Bronchial epithelial cell (primary cell): ENCODE data around the gene CUBN. TPM values are rescaled to one million over a fixed set of nuclear protein-coding genes. Genes with fewer than 3 reads are reported as not detected.

Experiments used
- DNase-seq: peaks from one replicate; pipeline ENCODE4 v3.0.0-alpha.2; 2010; ENCODE audit warnings: low read depth
- FAIRE-seq: peaks from 2 replicates; lab custom pipeline; 2011; peaks lifted over from hg19 to GRCh38; lab: Jason Lieb, UNC
- H3K27me3 ChIP-seq: 2 replicates; pipeline ENCODE4 v1.5.1; 2011; ENCODE audit warnings: low read length; ENCODE audit not compliant: control insufficient read depth, insufficient read depth
- H3K36me3 ChIP-seq: 2 replicates; pipeline ENCODE4 v1.5.1; 2011; ENCODE audit warnings: low read length; ENCODE audit not compliant: control insufficient read depth, insufficient read depth
- H3K4me3 ChIP-seq: 2 replicates; pipeline ENCODE4 v1.5.1; 2011; ENCODE audit warnings: mild to moderate bottlenecking, low read depth, low read length, control low read depth
- total RNA-seq: library from RNA; depleted of rRNA; stranded (reverse); fragments of >200 nt; gene quantifications from 2 replicates; pipeline ENCODE4 v1.2.1, GENCODE V29; 2014
- TF ChIP-seq, protein P1 (sequence below): IDR thresholded peaks from 2 replicates; pipeline ENCODE4 v1.5.1; 2011; ENCODE audit warnings: mild to moderate bottlenecking, moderate library complexity, low read length, control low read depth, inconsistent platforms; ENCODE audit not compliant: insufficient read depth, severe bottlenecking

CUBN gene
- total RNA-seq, 1 donor from 2014 or later: 0.53 TPM

- no peak overlapping the region for H3K4me3 ChIP-seq
- no peak for DNase-seq
- TF ChIP-seq, protein P1, sequence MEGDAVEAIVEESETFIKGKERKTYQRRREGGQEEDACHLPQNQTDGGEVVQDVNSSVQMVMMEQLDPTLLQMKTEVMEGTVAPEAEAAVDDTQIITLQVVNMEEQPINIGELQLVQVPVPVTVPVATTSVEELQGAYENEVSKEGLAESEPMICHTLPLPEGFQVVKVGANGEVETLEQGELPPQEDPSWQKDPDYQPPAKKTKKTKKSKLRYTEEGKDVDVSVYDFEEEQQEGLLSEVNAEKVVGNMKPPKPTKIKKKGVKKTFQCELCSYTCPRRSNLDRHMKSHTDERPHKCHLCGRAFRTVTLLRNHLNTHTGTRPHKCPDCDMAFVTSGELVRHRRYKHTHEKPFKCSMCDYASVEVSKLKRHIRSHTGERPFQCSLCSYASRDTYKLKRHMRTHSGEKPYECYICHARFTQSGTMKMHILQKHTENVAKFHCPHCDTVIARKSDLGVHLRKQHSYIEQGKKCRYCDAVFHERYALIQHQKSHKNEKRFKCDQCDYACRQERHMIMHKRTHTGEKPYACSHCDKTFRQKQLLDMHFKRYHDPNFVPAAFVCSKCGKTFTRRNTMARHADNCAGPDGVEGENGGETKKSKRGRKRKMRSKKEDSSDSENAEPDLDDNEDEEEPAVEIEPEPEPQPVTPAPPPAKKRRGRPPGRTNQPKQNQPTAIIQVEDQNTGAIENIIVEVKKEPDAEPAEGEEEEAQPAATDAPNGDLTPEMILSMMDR: no peak
- no peaks in the 10 kb centered on the region for H3K27me3 ChIP-seq
- no peak for FAIRE-seq
- no peaks in the 10 kb centered on the region for H3K36me3 ChIP-seq
These were observed 15.6 kb downstream of the CUBN start for GRCh38 chr10:17113889-17114540.

- Histone ChIP-seq H3K36me3 (no peaks in the 10 kb centered on the region), H3K4me3 (no peak overlapping the region), H3K27me3 (no peaks in the 10 kb centered on the region)
- TF ChIP-seq, protein P1: no peak
- DNase-seq: no peak
- no peak for FAIRE-seq
These were observed 16.3 kb downstream of the CUBN start for GRCh38 chr10:17113346-17113745.

- FAIRE-seq (no peak), DNase-seq (no peak)
- TF ChIP-seq, protein P1: no peak
These were observed 17.0 kb downstream of the CUBN start for GRCh38 chr10:17112566-17112965.

GRCh38 chr10:17109475-17110207 lies 20.0 kb downstream of the CUBN start:
- DNase-seq (peak; percentile 65), FAIRE-seq (no peak)
- TF ChIP-seq, protein P1: no peak
- H3K27me3 ChIP-seq: no peaks in the 10 kb centered on the region
- no peak overlapping the region for H3K4me3 ChIP-seq
- H3K36me3 ChIP-seq: no peaks in the 10 kb centered on the region

More at GRCh38 chr10:17112566-17112965, 17.0 kb downstream of the CUBN start:
- H3K27me3 ChIP-seq: no peaks in the 10 kb centered on the region
- H3K36me3 ChIP-seq: no peaks in the 10 kb centered on the region
- H3K4me3 ChIP-seq: no peak overlapping the region

GRCh38 chr10:17109046-17109445 lies 20.6 kb downstream of the CUBN start:
- Histone ChIP-seq H3K27me3 (no peaks in the 10 kb centered on the region), H3K4me3 (no peak overlapping the region), H3K36me3 (no peaks in the 10 kb centered on the region)
- DNase-seq: no peak
- TF ChIP-seq, protein P1: no peak
- no peak for FAIRE-seq

- TF ChIP-seq, protein P1: no peak
- Histone ChIP-seq H3K36me3 (no peaks in the 10 kb centered on the region), H3K27me3 (no peaks in the 10 kb centered on the region), H3K4me3 (no peak overlapping the region)
- no peak for FAIRE-seq
- DNase-seq: no peak
These were observed 22.6 kb downstream of the CUBN start for GRCh38 chr10:17106991-17107390.
